Spleen (tissue), 11 donors: ENCODE data around the gene SLC48A1. TPM values are rescaled to one million over a fixed set of nuclear protein-coding genes. Genes with fewer than 3 reads are reported as not detected.

ENCODE experiments used
- DNase-seq: peaks from one replicate; pipeline ENCODE4 v3.0.0-alpha.2; 2020
- H3K27ac ChIP-seq, 8 donors: fragments of 200-600 bp; sonication (generic) in 7 of 8; 1 replicate in 4 of 8; 2 replicates in 4 of 8; pipeline versions ENCODE4 v1.5.0 to v1.8.0; 2016 to 2021; ENCODE audit warnings: inconsistent platforms in 4 of 8, mild to moderate bottlenecking in 4 of 8, moderate library complexity in 1 of 8
- H3K27me3 ChIP-seq, 7 donors: fragments of 200-600 bp; sonication (generic) in 6 of 7; replicated peaks in 1 of 7; 1 replicate in 4 of 7; 2 replicates in 3 of 7; pipeline versions ENCODE4 v1.5.0 to v1.8.0; 2016 to 2021; ENCODE audit warnings: inconsistent platforms in 3 of 7, mild to moderate bottlenecking in 1 of 7
- H3K36me3 ChIP-seq, 6 donors: fragments of 200-600 bp; sonication (generic) in 5 of 6; 1 replicate in 4 of 6; 2 replicates in 2 of 6; pipeline versions ENCODE4 v1.5.0 to v1.8.0; 2016 to 2021; ENCODE audit warnings: inconsistent platforms in 2 of 6
- H3K4me1 ChIP-seq, 6 donors: fragments of 200-600 bp; sonication (generic) in 5 of 6; 1 replicate in 3 of 6; 2 replicates in 3 of 6; pipeline versions ENCODE4 v1.5.0 to v1.8.0; 2016 to 2021; ENCODE audit warnings: inconsistent platforms in 3 of 6
- H3K4me3 ChIP-seq, 8 donors: fragments of 200-600 bp; sonication (generic) in 7 of 8; 1 replicate in 4 of 8; 2 replicates in 4 of 8; pipeline versions ENCODE4 v1.5.0 to v1.8.0; 2016 to 2021; ENCODE audit warnings: inconsistent platforms in 4 of 8, mild to moderate bottlenecking in 4 of 8, moderate library complexity in 2 of 8
- H3K9me3 ChIP-seq, 8 donors: fragments of 200-600 bp; sonication (generic) in 7 of 8; 1 replicate in 4 of 8; 2 replicates in 4 of 8; pipeline versions ENCODE4 v1.5.0 to v1.8.0; 2016 to 2021; ENCODE audit warnings: inconsistent platforms in 4 of 8
- CTCF ChIP-seq, 11 experiments: fragments of 200-600 bp in 7 of 11; fragments of 450-650 bp in 4 of 11; sonication (generic) in 4 of 11; IDR thresholded peaks in 8 of 11; conservative IDR thresholded peaks in 3 of 11; 1 replicate in 7 of 11; 2 replicates in 4 of 11; pipeline versions ENCODE4 v1.4.0 to v1.8.0; 2016 to 2021; ENCODE audit warnings: antibody characterized with exemption in 11 of 11, inconsistent platforms in 4 of 11, mild to moderate bottlenecking in 1 of 11
- POLR2A ChIP-seq, 3 donors: fragments of 450-650 bp; IDR thresholded peaks; one replicate each; pipeline ENCODE4 v1.5.1; 2017; ENCODE audit warnings: antibody characterized with exemption in 3 of 3, mild to moderate bottlenecking in 1 of 3
- POLR2AphosphoS5 ChIP-seq, 3 donors: sonication (generic); formaldehyde crosslinking; IDR thresholded peaks; one replicate each; pipeline ENCODE4 v1.5.1; 2017; ENCODE audit warnings: antibody characterized with exemption in 3 of 3
- WGBS, 5 donors: extraction: QIAGEN DNeasy Blood & Tissue Kit in 3 of 5; methylation state at CpG; one replicate each; pipeline versions ENCODE4 v1.1.5 to v1.1.7; 2013 to 2018; 5-methylcytosine and 5-hydroxymethylcytosine counted together
- intact Hi-C: fragments of 100-400 bp; cut with DNase I; formaldehyde crosslinking; loops from one replicate; pipeline ENCODE4 v1.15.0; 2023; ENCODE audit warnings: low total_unique reads
- polyA plus RNA-seq, 3 donors: library from polyadenylated mRNA; stranded (reverse); fragments of 200-250 nt; gene quantifications; one replicate each; pipeline ENCODE4 v1.2.1, GENCODE V29; 2013
- total RNA-seq, 7 donors: library from RNA; depleted of rRNA in 3 of 7; stranded (reverse); fragments of >200 nt in 3 of 7; fragmentation: NEBNext Ultra II Directional in 4 of 7; extraction: Animal tissue kit (Norgen Biotek cat#: 25700) in 4 of 7; gene quantifications; one replicate each; pipeline versions ENCODE4 v1.1.0 to v1.2.1, GENCODE V29; 2016 to 2021
- donor health status: healthy with polysubstance abuse.
- donor health status: DM: no; HTN: no; CAD: no; lungs with moderate emphysema.
- donor health status: DM: no; HTN: no; CAD: no.
- donor health status: Bipolar disorder and iron deficiency.
- donor health status: healthy.
- donor health status: DM: no; HTN: no; CAD: no.
- donor health status: DM: yes; HTN: yes; CAD: no.

The SLC48A1 gene
- total and polyA plus RNA-seq, 10 donors: 8.4 to 66.4 (median 38.0) TPM

GRCh38 chr12:47757840-47758583 lies 15.0 kb upstream of the SLC48A1 start:
- TF ChIP-seq POLR2A (IDR thresholded peaks at IDR 0.05) (peak in 1 of 3 donors; percentile 10), POLR2AphosphoS5 (IDR thresholded peaks at IDR 0.05) (peak; percentile 19 to 73 (median 54)), CTCF (IDR thresholded peaks at IDR 0.05 in 8 of 11, conservative IDR thresholded peaks at IDR 0.05 in 3 of 11) (no peak)
- intact Hi-C loops: no loop called here
- WGBS, 5 donors: 32 to 46% (median 33%) methylated on average over 13 to 20 of the region's 20 CpGs
- Histone ChIP-seq H3K27ac (peak overlapping the region; percentile 52 to 89 (median 79)), H3K36me3 (no peaks in the 10 kb centered on the region), H3K9me3 (no peaks in the 10 kb centered on the region), H3K4me3 (peak overlapping the region; percentile 42 to 72 (median 56)), H3K4me1 (peaks cover 25 to 86% (median 71%) of the 10 kb centered on the region in 6 donors), H3K27me3 (no peaks in the 10 kb centered on the region)
- DNase-seq: peak; percentile 86

- Histone ChIP-seq H3K4me1 (peaks cover 22 to 86% (median 71%) of the 10 kb centered on the region in 6 donors), H3K27ac (peak overlapping the region; percentile 52 to 89 (median 79)), H3K9me3 (no peaks in the 10 kb centered on the region), H3K4me3 (peak overlapping the region; percentile 42 to 72 (median 56)), H3K27me3 (no peaks in the 10 kb centered on the region), H3K36me3 (no peaks in the 10 kb centered on the region)
- no peak for TF ChIP-seq CTCF (IDR thresholded peaks at IDR 0.05 in 8 of 11, conservative IDR thresholded peaks at IDR 0.05 in 3 of 11)
- TF ChIP-seq POLR2AphosphoS5 (IDR thresholded peaks at IDR 0.05): no peak
- TF ChIP-seq POLR2A (IDR thresholded peaks at IDR 0.05): no peak
- no peak for DNase-seq
- 0 to 6% (median 2%) methylated on average over 2 to 10 of the region's 10 CpGs for WGBS, 5 donors
- intact Hi-C loops: no loop called here
These were observed 14.5 kb upstream of the SLC48A1 start for GRCh38 chr12:47758584-47758833.

GRCh38 chr12:47758834-47759690 lies 14.0 kb upstream of the SLC48A1 start, which contains the start of gene RAPGEF3:
RAPGEF3 (minus strand) TSS chr12:47758880; CDS start chr12:47758556, 324 bp downstream.
- peaks cover 22 to 86% (median 71%) of the 10 kb centered on the region in 6 donors for H3K4me1 ChIP-seq

More at GRCh38 chr12:47758834-47759690, 14.0 kb upstream of the SLC48A1 start, which contains the start of gene RAPGEF3:
- Histone ChIP-seq H3K9me3 (no peaks in the 10 kb centered on the region), H3K27me3 (no peaks in the 10 kb centered on the region), H3K36me3 (no peaks in the 10 kb centered on the region), H3K27ac (peak within 1 kb of the TSS; percentile 52 to 89 (median 79)), H3K4me3 (peak within 1 kb of the TSS; percentile 42 to 72 (median 56))
- intact Hi-C loops: no loop called here
- peak; percentile 94 for DNase-seq
- TF ChIP-seq POLR2A (IDR thresholded peaks at IDR 0.05) (peak in 1 of 3 donors; percentile 25), CTCF (IDR thresholded peaks at IDR 0.05 in 8 of 11, conservative IDR thresholded peaks at IDR 0.05 in 3 of 11) (peak; percentile 12 to 74 (median 51)), POLR2AphosphoS5 (IDR thresholded peaks at IDR 0.05) (peak; percentile 61 to 81 (median 81))
- WGBS, 5 donors: 1 to 3% (median 1%) methylated on average over 31 to 57 of the region's 57 CpGs
